Measurements from ENCODE around the gene GRIN2A. TPM values are rescaled to one million over a fixed set of nuclear protein-coding genes. Genes with fewer than 3 reads are reported as not detected.

GRIN2A gene
- total RNA-seq, 1 donor from 2014 or later = not detected

DNA sequence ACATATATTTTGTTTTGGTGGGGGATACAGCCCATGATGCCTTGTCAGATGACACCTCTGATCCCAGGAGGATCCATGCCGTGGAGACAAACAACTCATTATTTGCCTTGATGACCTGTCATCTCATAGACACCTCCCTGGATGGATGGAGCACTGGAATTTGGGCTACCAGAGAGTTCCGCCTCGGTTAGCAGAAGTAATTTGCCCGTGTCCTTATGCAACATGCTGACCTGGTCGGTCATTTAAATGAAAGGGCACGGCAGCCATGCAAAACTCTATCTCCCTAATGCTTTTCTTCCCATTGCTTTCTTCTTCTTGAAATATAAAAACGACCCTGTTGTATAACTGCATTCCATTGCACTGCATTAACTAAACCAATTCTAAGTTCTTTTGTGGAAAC lies 145.3 kb downstream of the GRIN2A start:
- no peak for DNase-seq (ENCODE audit: low read depth in 2 of 2)

DNA sequence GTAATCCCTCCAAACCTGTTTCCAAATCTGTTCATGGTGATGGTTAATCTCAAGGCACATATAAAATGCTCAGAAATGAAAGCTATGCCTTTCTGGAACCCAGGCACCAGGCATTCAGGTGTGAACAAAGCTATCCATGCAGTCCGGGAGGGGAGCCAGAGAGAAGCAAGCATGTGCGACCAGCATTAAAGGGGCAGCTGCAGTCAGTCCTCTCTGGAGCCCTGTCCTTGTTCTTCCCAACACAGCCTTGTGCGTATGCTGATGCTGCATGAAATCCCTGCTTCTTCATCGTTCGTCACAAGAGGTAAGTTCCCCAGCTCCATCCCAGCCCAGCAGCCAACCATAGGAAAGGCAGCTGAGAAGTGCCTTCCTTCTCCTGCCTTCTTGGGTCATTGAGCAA lies 148.7 kb downstream of the GRIN2A start:
- no peak for DNase-seq (ENCODE audit: low read depth in 2 of 2)

DNA sequence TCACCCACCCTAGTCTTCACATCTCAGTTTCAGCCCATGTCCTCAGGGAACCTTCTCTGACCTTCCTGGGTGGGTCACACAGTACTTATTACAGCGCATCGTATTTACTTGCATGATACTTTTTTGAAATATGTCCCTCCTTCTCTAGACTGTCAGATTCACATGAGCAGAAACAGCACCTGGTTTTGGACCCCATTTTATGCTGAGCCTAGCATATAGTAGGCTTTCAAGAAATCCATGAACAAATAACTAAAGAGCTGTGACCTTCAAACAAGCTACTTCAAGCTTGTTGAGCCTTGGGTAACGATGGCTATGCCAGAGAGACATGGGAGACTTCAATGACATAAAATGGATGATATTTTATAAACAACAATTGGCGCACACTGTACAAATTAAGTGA lies 150.3 kb downstream of the GRIN2A start:
- no peak for DNase-seq (ENCODE audit: low read depth in 2 of 2)

- DNase-seq (ENCODE audit: low read depth in 2 of 2) = no peak
These were observed 150.8 kb downstream of the GRIN2A start for GRCh38 chr16:10031473-10031872.

GRCh38 chr16:10028644-10029043 lies 153.6 kb downstream of the GRIN2A start:
- DNase-seq (ENCODE audit: low read depth in 2 of 2) = no peak

DNA sequence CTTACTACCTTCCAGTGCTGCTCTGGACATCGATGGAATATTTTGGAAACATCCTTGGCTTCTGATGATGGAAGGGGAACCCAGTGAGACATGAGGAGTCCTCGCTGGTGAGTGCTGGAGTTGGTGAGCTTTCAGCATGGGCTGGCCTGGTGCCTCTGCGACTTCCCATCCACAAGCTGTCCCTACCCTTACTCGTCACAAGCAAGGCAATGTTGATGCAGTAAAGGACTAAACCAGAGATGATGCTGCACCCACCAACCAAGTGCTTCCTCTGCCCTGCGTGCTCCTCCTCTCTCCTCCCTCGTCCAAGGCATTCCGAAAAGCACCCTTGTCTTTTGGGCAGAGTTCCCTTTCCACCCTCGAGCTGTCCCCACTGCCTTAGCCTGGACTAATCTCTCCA lies 154.7 kb downstream of the GRIN2A start:
- no peak for DNase-seq (ENCODE audit: low read depth in 2 of 2)

- no peak for DNase-seq (ENCODE audit: low read depth in 2 of 2)
These were observed 155.6 kb downstream of the GRIN2A start for GRCh38 chr16:10026593-10026992.

DNA sequence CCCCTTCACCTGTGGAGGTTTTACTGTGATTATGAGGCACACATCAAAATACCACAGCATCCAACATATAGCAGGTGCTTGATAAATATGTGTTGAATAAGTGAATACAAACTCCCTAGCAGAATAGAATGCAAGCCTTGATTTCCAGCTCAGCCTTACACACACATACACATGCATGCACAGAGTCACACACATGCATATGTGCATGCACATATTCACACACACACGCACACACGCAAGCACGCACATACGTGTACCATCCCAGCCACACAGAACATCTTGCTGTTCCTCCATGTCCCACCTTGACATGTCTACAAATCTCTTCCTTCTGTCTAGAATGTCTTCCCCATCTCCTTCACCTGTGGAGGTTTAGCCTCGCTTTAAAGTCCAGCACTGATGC lies 160.1 kb downstream of the GRIN2A start:
- no peak for DNase-seq (ENCODE audit: low read depth in 2 of 2)

- DNase-seq (ENCODE audit: low read depth in 2 of 2) = no peak
These were observed 161.4 kb downstream of the GRIN2A start for GRCh38 chr16:10020866-10021265.

GRCh38 chr16:10016752-10017151 lies 165.5 kb downstream of the GRIN2A start:
- no peak for DNase-seq (ENCODE audit: low read depth in 2 of 2)

- DNase-seq (ENCODE audit: low read depth in 2 of 2) = no peak
These were observed 166.8 kb downstream of the GRIN2A start for GRCh38 chr16:10015397-10015796.

DNA sequence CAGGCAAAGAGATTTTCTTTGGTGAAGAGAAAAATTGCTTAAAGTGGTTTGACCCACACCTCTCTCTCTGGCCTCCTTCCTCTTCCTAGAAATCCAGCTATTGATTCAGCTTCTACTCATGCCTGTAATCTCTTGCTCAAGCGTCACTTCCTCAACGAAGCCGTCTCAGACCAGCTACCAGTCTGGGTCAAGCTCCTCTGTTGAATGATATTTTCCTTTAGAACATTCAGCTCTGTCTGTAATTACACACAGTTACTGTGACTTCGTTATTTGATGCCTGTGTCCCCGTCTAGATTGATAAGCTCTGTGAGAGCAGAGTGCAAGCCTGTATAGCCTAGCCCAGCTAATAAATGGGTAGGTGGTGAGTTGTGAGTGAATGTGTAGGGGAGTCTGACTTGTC lies 168.5 kb downstream of the GRIN2A start:
- no peak for DNase-seq (ENCODE audit: low read depth in 2 of 2)

DNA sequence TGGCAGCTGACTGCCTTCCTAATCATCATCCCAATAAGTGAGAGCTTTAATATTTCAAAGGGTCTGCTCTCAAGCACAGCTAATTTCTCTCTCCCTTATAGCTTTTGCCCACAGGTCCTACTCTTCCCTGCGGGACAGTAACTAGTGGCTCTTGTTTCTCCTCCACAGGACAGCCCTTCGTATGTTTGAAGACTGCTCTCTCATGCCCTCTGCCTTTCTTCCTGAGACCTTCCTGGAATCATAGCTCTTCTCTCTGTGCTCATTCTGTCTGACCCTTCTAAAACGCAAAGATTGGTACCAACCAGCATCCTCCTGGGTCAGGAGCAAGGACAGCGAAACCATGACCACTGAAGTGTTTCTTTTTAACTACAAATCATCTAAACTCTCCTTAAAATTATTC lies 168.9 kb downstream of the GRIN2A start:
- DNase-seq (ENCODE audit: low read depth in 2 of 2) = no peak

- DNase-seq (ENCODE audit: low read depth in 2 of 2) = no peak
These were observed 172.5 kb downstream of the GRIN2A start for GRCh38 chr16:10009684-10010083.

- no peak for DNase-seq (ENCODE audit: low read depth in 2 of 2)
These were observed 178.7 kb downstream of the GRIN2A start for GRCh38 chr16:10003486-10003885.

DNA sequence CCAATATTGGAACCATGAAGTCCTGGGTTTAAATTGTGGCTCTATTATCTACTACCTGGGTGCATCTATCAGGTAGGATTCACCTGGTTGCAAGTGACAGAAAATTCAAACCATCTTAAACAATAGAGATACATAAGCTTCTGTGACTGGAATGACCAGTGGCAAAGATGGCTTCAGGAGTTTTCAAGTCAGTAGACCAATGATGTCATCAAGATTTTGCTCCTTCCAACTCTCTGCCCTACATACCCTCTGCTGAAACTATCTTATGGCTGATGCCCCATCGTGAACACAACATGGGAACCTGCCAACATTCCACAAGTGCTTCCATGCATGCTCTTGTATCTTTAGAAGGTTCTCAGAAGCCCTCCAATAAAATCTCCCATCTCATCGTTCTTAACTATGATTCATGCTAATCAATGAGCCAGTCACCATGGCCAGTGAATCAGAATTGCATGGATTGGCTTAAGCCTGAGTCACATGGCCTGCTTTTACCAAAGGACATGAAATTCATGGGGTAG lies 180.9 kb downstream of the GRIN2A start:
- no peak for DNase-seq (ENCODE audit: low read depth in 2 of 2)

DNA sequence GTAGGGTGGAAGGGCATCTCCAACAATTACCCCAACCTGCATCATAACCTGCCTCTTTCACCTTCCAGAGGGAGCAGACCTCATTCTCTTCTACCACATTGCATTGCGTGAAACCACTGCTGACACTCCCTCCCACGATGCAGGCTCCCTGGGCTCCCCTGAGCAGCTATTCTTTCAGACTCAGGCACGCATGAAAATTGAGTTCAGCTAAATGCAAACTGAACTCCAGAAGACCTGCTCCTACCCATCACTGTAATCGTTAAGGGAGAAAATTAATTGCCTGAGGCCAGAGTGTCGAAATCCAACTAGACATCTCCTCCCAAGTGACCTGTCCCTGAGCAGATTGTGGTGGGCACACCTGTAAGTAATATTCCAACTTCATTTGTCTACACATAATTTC lies 186.0 kb downstream of the GRIN2A start:
- DNase-seq (ENCODE audit: low read depth in 2 of 2) = no peak

- no peak for DNase-seq (ENCODE audit: low read depth in 2 of 2)
These were observed 189.8 kb downstream of the GRIN2A start for GRCh38 chr16:9992441-9992840.

DNA sequence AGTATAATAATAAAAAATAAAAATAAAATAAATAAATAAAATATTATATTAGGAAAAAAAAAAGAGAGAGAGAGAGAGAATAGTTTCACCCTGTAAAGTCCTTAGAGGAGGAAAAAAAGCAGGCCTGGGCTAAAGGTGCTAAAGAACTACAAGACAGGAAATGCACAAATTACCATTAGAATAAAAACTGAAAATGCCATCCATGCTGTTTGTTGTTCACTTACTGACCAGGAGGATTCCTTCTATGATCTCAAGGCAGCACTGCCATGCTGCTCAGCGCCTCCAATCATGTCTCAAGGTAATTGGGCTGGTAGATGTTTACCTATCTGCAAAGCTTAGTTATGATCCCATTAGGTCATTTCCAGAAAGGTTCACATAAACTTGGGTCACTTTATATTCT lies 201.2 kb downstream of the GRIN2A start:
- DNase-seq (ENCODE audit: low read depth in 2 of 2) = no peak

DNA sequence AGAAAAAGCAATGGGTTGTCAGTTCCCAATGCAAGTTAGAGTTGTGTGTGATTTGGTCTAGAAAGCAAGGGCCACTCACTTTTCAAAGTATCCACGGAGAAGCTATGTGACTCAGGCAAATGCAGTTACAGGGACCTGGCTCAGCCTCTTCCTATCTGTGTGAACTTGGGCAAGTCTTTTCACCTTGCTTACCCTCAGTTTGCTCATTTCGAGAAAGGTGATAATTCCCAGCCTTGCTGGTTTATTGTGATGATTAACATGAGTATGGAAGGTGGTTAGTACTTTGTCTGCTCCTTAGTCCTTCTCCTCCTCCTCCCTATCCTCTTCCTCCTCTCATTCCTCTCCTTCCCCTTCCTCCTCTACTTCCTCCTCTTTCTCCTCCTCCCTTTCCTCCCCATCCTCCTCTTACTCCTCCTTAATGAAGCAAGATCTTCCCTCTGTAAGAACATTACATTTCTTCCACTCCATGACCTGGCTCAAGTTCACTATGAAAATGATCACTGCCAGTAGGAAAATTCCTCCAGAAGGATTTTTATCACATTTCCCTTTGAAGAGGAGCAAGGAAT lies 204.0 kb downstream of the GRIN2A start:
- DNase-seq (ENCODE audit: low read depth in 2 of 2) = no peak

DNA sequence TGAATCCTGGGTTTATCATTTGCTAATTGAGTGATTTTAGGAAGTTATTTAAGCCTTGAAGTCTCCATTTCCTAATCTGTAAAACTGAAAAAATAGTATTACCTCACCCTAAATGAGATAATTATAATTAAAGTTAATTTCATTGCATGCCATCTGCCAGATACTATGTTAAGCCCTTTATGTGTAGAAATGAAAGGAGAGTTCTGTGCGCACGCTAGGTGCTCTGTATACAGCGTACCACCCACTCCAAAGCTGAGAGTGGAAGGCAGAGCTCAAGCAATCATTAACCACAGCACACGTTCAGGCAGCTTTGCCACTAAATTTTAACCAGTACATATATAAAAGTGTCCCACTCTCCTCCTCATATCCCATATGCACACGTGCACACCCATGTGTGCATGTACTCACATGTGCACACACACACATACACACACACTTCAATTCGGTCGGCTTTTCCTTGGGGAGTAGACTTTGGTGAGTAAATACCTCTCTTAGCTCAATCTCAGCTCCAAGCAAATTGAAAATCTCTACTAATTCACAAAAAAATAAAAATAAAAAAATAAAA lies 204.8 kb downstream of the GRIN2A start:
- DNase-seq (ENCODE audit: low read depth in 2 of 2) = no peak

GRCh38 chr16:9976601-9977000 lies 205.6 kb downstream of the GRIN2A start:
- no peak for DNase-seq (ENCODE audit: low read depth in 2 of 2)

- DNase-seq (ENCODE audit: low read depth in 2 of 2) = no peak
These were observed 210.3 kb downstream of the GRIN2A start for GRCh38 chr16:9971907-9972306.

- no peak for DNase-seq (ENCODE audit: low read depth in 2 of 2)
These were observed 211.4 kb downstream of the GRIN2A start for GRCh38 chr16:9970796-9971195.
